NOMO-1 treated with DMSO at 0.1 percent for 48 hours (cell line): ENCODE measurements around the gene PTPRU.

Experiments used
- DNase-seq: peaks from one replicate; lab custom pipeline; 2025; ENCODE audit not compliant: unreplicated experiment; lab: John Stamatoyannopoulos, UW

The PTPRU gene

GRCh38 chr1:29243871-29244200, 7.5 kb downstream of the PTPRU start:
- DNase-seq: no peak

DNA sequence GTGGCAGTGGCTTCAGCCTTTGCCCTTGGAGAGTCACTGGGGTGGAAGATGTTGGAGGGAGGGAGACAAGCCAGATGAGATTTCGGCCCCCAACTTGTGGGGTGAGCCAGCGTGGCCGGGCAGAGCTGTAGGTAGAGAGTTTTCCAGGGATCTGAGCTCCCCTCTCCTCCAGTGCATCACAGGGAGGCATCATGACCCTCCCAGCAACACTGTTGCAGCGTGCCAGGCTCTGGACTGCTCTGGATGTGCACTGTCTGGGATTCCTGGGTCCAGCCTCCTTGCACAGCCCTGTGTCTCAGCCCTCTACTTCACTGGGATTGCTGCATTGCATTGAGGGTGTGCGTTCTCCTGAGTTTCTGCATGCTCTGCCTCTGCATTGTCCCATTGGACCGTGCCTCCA, 8.9 kb downstream of the PTPRU start:
- DNase-seq: no peak

DNA sequence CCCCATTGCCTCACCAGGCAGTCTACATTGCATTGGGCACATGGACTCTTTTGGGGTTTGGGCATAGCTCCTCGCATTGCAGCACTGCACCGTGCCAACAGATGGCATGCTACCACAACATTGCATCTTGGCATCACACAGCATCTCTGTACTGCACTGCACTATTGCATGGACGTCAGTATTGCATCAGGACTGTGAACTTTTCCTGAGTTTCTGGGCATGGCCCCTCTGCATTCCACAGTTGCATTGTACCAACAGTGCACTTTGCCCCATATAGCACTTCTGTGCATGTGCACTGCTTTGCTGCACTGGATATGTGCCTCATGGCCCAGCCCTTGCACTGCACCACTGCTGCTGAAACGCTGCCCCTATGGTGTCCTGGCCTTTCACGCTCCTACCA, 9.6 kb downstream of the PTPRU start:
- DNase-seq: no peak

GRCh38 chr1:29247044-29247443, 10.7 kb downstream of the PTPRU start:
- no peak for DNase-seq

DNA sequence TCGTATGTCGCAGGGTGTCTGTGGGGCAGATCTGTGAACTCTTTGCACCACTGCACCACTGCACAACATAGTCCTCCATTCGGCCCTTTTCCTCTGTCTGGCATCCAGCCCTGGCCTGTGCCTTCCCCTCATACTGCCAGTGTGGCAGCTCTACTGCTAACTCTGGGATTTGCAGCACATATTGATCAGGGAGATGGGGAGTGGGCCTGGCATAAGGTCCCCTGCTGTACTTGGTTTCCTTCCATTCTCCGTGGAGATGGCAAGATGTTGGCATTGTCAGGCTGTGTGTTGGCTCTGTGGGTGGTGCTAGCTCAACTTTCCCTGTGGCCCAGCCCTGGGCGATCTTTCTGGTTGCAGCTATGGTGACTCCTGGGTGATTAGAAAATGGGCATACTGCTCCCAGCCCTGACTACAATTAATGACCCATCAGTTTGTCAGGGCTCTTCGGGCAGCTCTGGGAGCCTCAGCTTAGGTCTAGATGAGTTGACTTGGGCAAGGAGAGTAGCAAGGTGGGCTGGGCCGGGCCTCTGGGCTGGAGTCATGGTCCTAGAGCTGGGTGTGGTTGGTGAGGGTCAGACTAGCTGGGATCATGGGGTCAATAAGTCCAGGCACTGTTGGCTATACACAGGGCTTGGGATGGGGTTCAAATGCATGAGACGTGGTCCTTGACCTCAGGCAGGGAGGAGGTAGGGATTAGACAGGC, 11.4 kb downstream of the PTPRU start:
- DNase-seq: no peak

DNA sequence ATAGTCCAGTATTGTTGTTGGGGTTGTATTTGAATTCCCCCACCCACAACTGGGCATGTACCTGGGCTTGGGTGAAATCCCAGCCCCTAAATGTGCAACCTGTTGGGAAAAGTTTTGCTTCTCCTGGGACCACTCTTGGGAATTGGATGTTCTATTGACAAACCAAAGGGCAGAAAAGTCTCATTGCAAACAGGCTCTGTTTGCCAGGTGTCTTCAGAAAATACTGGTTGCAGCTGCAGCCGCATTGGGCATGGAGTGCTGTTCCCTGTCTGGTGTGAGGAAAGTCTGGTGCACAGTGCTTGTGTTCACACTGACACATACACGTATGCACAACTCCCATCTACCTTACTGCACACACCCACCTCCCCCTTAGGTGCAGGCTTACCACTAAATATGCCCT, 12.1 kb downstream of the PTPRU start:
- no peak for DNase-seq

- no peak for DNase-seq
Observed at GRCh38 chr1:29249170-29249691, 12.9 kb downstream of the PTPRU start.

- no peak for DNase-seq
Observed at GRCh38 chr1:29249951-29250581, 13.7 kb downstream of the PTPRU start.

GRCh38 chr1:29251164-29252124, 15.1 kb downstream of the PTPRU start:
- DNase-seq: no peak

DNA sequence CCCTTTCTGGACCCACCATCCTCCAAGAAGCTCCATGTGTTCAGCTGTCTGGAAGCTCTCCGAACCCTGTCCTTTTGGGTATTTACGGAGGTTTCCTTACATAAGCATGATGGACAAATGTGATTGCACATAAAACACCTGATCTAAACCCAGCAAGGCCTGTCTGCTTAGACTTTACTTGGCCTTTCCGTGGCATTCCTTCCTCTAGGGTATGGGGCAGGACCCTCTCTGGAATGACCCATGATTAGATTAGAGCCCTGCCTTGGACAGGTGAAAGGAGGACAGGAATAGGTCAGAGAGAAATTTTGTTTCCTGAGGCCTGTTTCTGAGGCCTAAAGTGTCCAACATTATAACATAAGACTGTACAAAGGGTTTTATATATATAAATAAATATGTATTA, 16.9 kb downstream of the PTPRU start:
- DNase-seq: no peak

DNA sequence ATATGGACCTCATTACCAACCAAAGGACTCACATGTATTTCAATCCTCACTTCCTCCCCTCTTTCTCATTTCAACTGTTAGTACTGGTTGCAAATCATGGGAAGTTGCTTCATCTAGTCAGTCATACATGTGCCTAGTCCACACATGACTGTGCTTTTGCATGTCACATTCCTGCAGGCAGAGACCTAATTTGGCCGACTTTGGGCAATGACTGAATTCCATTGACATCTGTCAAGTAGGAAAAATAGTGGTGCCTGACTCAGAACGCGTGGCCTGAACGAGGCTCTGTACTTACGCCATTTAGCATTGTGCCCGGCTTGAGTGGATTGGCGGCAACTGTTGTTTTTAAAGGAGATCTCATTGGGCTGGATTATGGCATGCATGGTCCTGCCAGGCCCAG, 18.0 kb downstream of the PTPRU start:
- peak; percentile 6 for DNase-seq

DNA sequence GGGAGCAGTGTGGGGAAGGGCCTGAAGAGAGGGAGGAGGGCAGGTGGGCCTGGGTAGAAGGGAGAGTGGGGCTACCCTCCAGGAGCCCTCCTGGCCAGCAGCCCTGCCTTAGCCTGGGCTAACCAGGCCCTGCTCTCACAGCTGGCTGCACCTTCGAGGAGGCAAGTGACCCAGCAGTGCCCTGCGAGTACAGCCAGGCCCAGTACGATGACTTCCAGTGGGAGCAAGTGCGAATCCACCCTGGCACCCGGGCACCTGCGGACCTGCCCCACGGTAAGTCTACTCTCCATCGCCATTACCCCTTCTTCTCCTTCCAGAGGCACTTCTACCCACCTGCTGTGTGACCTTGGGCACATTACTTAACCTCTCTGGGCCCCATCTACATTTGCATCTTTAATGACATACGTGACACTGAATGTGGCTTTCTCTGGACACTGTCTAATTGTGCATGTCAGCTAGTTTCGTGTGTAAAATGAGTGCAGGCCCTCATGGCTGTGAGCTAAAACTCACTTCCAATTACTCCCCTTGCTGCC, 18.9 kb downstream of the PTPRU start:
- DNase-seq: no peak

DNA sequence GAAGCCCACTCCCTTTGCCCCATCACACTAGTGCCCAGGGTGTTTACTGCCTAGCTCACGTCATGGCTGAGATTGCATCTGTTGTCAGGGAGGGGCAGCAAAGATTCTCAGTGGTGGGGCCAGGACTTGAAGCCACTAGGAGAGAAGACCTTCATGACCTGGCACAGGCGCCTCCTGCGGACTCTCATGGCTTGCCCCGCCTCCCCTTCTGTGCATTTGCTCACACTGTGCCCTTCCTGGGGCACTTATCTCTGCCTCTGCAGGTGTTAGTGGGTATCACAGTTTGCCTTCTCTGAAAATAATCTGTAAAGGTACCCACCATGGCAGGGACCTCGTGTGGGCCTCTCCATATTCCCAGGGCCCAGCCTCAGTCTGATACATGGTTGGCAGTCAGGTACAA, 20.1 kb downstream of the PTPRU start:
- no peak for DNase-seq

DNA sequence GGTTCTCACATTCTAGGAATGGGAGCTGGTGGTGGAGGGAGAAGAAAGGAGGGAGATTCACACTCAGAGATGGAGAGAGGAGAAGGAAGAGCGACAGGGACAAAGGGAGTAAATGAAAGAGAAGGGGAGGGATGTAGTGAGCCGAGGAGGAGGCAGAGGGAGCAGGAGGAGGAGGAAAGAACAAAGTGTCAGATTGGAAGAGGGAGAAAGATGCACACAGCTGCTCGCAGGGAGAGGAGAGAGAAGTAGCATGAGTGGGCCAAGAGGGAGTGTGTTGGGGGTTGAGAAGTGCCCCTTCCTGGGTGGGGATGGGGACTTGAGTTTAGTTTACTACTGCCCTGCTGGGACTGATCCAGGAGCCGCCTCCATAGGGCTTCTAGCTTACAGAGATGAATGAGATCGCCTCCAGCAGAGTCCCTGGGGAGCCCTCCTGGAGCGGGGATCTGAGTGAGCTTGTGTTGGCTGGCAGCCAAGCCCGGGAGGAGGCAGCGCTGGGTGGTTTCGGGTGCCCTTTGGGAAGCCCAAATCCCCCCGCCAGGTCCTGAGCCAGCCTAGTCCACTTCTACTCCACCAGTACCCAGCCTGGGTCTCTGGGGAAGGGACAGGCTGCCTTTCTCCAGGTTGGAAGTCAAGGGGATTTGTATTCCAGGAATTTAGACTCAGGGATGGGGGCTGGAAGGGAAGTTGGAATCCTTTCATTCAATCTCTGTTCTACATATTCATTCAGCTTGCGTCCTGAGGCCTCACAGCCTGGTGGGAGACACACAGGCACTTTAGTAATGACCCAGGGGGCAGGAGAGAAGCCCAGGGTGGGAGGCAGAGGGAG, 20.9 kb downstream of the PTPRU start:
- DNase-seq: no peak

DNA sequence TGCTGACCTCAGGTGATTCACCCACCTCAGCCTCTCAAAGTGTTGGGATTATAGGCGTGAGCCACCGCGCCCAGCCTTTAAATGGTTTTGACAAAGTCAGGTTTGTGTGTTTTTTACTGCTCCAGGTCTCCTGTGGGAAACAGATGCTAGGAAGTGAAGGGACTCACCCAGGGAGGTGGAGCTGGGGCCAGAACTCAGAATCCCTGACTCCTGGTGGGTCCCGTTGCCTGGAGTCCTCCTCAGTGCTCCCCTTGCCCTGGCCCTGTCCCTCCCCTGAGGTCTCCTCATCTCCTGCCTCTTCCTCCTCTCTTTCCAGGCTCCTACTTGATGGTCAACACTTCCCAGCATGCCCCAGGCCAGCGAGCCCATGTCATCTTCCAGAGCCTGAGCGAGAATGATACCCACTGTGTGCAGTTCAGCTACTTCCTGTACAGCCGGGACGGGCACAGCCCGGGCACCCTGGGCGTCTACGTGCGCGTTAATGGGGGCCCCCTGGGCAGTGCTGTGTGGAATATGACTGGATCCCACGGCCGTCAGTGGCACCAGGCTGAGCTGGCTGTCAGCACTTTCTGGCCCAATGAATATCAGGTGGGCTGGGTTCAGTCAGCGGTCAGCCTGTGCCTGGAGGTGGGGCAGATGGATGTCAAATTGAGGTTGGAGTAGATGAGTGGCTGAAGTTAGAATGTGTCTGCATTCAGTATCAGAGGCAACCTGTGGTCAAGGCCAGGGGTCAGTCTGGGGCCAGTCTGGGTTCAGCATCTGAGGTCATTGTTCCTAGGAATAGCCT, 22.1 kb downstream of the PTPRU start:
- no peak for DNase-seq

DNA sequence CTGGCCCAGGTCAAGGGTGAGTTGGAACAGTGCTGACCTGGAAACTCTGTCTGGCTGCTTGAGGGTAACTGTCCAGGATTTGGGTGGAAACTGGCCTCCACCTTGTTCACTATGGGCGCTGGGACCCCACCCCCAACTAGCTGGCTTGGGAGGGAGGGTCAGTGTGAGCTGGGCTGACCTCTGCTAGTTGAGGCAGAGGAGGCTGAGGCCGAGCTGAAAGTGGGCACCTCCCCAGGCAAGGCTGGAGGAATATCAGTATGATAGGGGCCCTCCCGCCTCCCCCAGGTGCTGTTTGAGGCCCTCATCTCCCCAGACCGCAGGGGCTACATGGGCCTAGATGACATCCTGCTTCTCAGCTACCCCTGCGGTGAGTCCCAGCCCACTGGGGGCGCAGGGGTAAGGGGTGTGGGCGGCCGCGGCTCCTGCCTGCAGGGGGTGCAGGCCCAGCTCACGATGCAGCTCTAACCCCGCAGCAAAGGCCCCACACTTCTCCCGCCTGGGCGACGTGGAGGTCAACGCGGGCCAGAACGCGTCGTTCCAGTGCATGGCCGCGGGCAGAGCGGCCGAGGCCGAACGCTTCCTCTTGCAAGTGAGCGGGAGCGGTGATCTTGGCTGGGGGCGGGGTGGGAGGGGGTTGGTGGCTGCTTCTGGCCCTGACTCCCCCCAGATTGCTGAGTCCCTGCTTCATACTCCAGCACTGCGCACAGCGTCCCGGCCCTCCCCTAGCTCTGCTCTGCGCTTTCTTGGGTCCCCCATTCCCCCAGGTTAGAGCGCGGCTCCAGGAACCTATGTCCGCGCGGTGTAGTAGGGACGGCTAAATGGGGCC, 22.9 kb downstream of the PTPRU start:
- DNase-seq: no peak

- DNase-seq: no peak
Observed at GRCh38 chr1:29259802-29260441, 23.6 kb downstream of the PTPRU start.

GRCh38 chr1:29260531-29260930, 24.2 kb downstream of the PTPRU start:
- DNase-seq: no peak
